Astrocyte (in vitro differentiated cells and primary cell): ENCODE data around the gene HEMK1. TPM values are rescaled to one million over a fixed set of nuclear protein-coding genes. Genes with fewer than 3 reads are reported as not detected.

Source experiments
- DNase-seq: peaks from one replicate; pipeline ENCODE4 v3.0.0-alpha.2; 2010; ENCODE audit warnings: low read depth
- FAIRE-seq: peaks from 2 replicates; lab custom pipeline; 2011; peaks lifted over from hg19 to GRCh38; lab: Jason Lieb, UNC
- H2AFZ ChIP-seq: 2 replicates; pipeline ENCODE4 v1.6.0; 2012; ENCODE audit warnings: low read depth, low read length, inconsistent platforms
- H3K27ac ChIP-seq: 2 replicates; pipeline ENCODE4 v1.5.1; 2011; ENCODE audit warnings: low read depth, low read length, inconsistent platforms
- H3K27me3 ChIP-seq: 2 replicates; pipeline ENCODE4 v1.6.0; 2011; ENCODE audit warnings: low read length, inconsistent platforms; ENCODE audit not compliant: insufficient read depth
- H3K36me3 ChIP-seq: 2 replicates; pipeline ENCODE4 v1.5.1; 2011; ENCODE audit warnings: low read length, inconsistent platforms; ENCODE audit not compliant: insufficient read depth
- H3K4me1 ChIP-seq: 2 replicates; pipeline ENCODE4 v1.5.1; 2011; ENCODE audit warnings: low read length, inconsistent platforms; ENCODE audit not compliant: insufficient read depth
- H3K4me2 ChIP-seq: 2 replicates; pipeline ENCODE4 v1.6.0; 2012; ENCODE audit warnings: low read length, inconsistent platforms
- H3K4me3 ChIP-seq: 2 replicates; pipeline ENCODE4 v1.5.1; 2011; ENCODE audit warnings: low read depth, mild to moderate bottlenecking, low read length, inconsistent platforms; ENCODE audit not compliant: insufficient read depth
- H3K79me2 ChIP-seq: 2 replicates; pipeline ENCODE4 v1.6.0; 2012; ENCODE audit warnings: mild to moderate bottlenecking, low read length, inconsistent platforms; ENCODE audit not compliant: insufficient read depth
- H3K9ac ChIP-seq: 2 replicates; pipeline ENCODE4 v1.6.0; 2012; ENCODE audit warnings: mild to moderate bottlenecking, low read length, inconsistent platforms
- H3K9me3 ChIP-seq: 2 replicates; pipeline ENCODE4 v1.5.1; 2012; ENCODE audit warnings: low read depth, mild to moderate bottlenecking, low read length, inconsistent platforms; ENCODE audit not compliant: insufficient read depth
- H4K20me1 ChIP-seq: 2 replicates; pipeline ENCODE4 v1.6.0; 2012; ENCODE audit warnings: low read length, inconsistent platforms; ENCODE audit not compliant: insufficient read depth
- H3K27ac Mint-ChIP-seq: one replicate; pipeline ENCODE4 v1.8.0; 2021; ENCODE audit warnings: mild to moderate bottlenecking, mixed read lengths; ENCODE audit not compliant: unreplicated experiment
- H3K27me3 Mint-ChIP-seq: one replicate; pipeline ENCODE4 v1.8.0; 2021; ENCODE audit warnings: low read depth, mixed read lengths; ENCODE audit not compliant: unreplicated experiment
- H3K36me3 Mint-ChIP-seq: one replicate; pipeline ENCODE4 v1.8.0; 2021; ENCODE audit warnings: low read depth, mixed read lengths; ENCODE audit not compliant: unreplicated experiment
- H3K4me1 Mint-ChIP-seq: one replicate; pipeline ENCODE4 v1.8.0; 2021; ENCODE audit warnings: low read depth, mixed read lengths; ENCODE audit not compliant: unreplicated experiment
- H3K4me3 Mint-ChIP-seq: one replicate; pipeline ENCODE4 v1.8.0; 2021; ENCODE audit warnings: mild to moderate bottlenecking, moderate library complexity, mixed read lengths; ENCODE audit not compliant: unreplicated experiment
- H3K9me3 Mint-ChIP-seq: one replicate; pipeline ENCODE4 v1.8.0; 2021; ENCODE audit warnings: mild to moderate bottlenecking, mixed read lengths; ENCODE audit not compliant: unreplicated experiment
- CTCF ChIP-seq: IDR thresholded peaks from 2 replicates; pipeline ENCODE4 v1.5.1; 2011; ENCODE audit warnings: low read depth, mild to moderate bottlenecking, inconsistent platforms, low read length, moderate library complexity; ENCODE audit not compliant: insufficient read depth
- EZH2 ChIP-seq: IDR thresholded peaks from 2 replicates; pipeline ENCODE4 v1.6.1; 2012; ENCODE audit warnings: mild to moderate bottlenecking, low read length, inconsistent platforms; ENCODE audit not compliant: insufficient read depth
- total RNA-seq: library from RNA; stranded (reverse); gene quantifications from 2 replicates; pipeline ENCODE4 v1.2.1, GENCODE V29; 2021

HEMK1 gene
- total RNA-seq, 1 donor from 2014 or later: 13.6 TPM

DNA sequence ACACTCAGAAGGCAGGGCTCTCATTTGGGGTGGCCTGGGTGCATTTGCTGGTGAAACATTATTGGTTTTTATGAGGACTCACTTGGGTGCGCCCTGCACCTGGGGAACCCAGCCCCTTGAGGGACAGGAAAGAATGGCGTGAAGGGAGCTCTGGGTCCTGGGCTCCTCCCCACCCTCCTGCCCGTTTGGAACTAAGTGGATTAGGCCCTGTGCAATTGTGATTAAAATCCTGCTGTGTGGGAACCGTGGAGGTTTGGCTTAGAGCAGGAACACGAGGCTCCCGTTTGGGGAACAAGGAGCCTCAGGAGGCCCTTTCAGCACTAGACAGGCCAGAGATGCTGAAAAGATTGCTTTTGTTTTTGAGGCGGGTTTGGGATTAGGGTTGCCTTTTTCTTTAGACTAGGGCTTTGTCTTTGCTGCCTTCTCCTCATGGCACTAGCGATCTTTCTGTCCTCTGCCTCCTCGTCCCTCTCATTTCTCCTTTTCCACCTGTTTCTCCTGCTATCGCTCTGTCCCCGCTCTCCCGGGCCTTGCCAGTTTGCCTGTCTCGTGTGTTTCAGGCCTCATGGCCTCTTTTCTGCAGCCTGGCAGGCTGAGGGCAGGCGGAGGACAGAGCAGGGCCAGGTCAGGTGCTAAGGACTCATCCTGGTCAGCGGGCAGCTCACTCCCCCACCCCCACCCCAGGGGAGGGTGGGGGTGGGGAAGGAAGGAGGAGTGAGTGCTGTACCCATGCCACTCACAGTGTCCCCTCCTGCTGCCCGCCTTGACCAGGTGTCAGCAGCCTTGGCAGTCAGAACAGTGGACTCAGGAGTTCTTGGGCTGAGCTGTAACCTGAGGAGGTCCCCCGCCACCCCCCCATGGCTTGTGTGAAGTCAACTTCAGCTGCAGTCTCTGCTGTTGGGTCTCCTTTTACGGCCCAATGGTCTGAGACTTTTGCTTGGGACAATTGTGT is 56.2 kb downstream of the HEMK1 start:
- Mint-ChIP-seq H3K27me3 (no peaks in the 10 kb centered on the region), H3K27ac (no peak overlapping the region), H3K36me3 (peaks cover 11% of the 10 kb centered on the region), H3K4me1 (peaks cover 23% of the 10 kb centered on the region), H3K9me3 (no peaks in the 10 kb centered on the region), H3K4me3 (no peak overlapping the region)
- H3K36me3 ChIP-seq: no peaks in the 10 kb centered on the region
- no peak overlapping the region for H3K9ac ChIP-seq
- no peak for DNase-seq
- FAIRE-seq: no peak
- peaks cover 17% of the 10 kb centered on the region for H4K20me1 ChIP-seq
- no peak overlapping the region for H2AFZ ChIP-seq
- no peak overlapping the region for H3K4me3 ChIP-seq
- no peak overlapping the region for H3K4me2 ChIP-seq
- no peaks in the 10 kb centered on the region for H3K27me3 ChIP-seq
- H3K4me1 ChIP-seq: peaks cover 28% of the 10 kb centered on the region
- no peaks in the 10 kb centered on the region for H3K9me3 ChIP-seq
- no peak for TF ChIP-seq CTCF
- TF ChIP-seq EZH2: no peak
- no peak overlapping the region for H3K27ac ChIP-seq
- H3K79me2 ChIP-seq: peaks cover 6% of the 10 kb centered on the region

DNA sequence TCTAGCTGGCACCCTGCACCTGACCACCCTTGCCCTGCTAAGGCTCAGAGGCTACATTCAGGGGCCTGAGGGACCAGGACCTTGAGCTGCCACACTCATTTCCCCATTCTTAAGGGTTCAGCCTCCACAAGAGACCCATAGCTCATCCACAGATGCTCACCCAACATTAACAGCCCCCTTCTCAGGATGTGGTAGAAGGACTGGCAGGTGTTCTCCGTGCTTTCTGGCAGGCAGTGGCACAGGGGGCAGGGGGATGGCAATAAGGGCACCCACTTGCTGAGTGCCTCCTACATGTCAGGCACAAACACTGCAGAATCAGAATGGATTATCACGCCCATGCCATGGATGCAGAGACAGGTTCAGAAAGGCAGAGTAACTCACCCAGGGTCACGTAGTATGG is 57.1 kb downstream of the HEMK1 start:
- H3K4me1 Mint-ChIP-seq: peaks cover 25% of the 10 kb centered on the region
- no peaks in the 10 kb centered on the region for H3K27me3 ChIP-seq
- H3K27ac ChIP-seq: no peak overlapping the region
- no peaks in the 10 kb centered on the region for H3K9me3 Mint-ChIP-seq
- peaks cover 6% of the 10 kb centered on the region for H3K79me2 ChIP-seq
- FAIRE-seq: no peak
- no peaks in the 10 kb centered on the region for H3K36me3 ChIP-seq
- H3K27ac Mint-ChIP-seq: no peak overlapping the region
- H3K9ac ChIP-seq: no peak overlapping the region
- H3K9me3 ChIP-seq: no peaks in the 10 kb centered on the region
- H2AFZ ChIP-seq: no peak overlapping the region
- no peak overlapping the region for H3K4me2 ChIP-seq
- H3K4me3 ChIP-seq: no peak overlapping the region
- peaks cover 26% of the 10 kb centered on the region for H4K20me1 ChIP-seq
- peaks cover 37% of the 10 kb centered on the region for H3K4me1 ChIP-seq
- H3K4me3 Mint-ChIP-seq: no peak overlapping the region
- TF ChIP-seq CTCF (no peak), EZH2 (no peak)
- DNase-seq: no peak
- H3K36me3 Mint-ChIP-seq: peaks cover 8% of the 10 kb centered on the region
- H3K27me3 Mint-ChIP-seq: no peaks in the 10 kb centered on the region
